K562 (cell line): ENCODE data around the gene ZFYVE27. TPM values are rescaled to one million over a fixed set of nuclear protein-coding genes. Genes with fewer than 3 reads are reported as not detected.

ENCODE experiments used
- BRCA1 ChIP-seq, 2 experiments: fragments of 450-650 bp in 1 of 2; sonication (generic) in 1 of 2; formaldehyde crosslinking in 1 of 2; IDR thresholded peaks; 2 replicates each; pipeline versions ENCODE4 v1.5.0 to v1.6.1; 2017 to 2020; ENCODE audit warnings: mild to moderate bottlenecking in 1 of 2, missing genetic modification reagents in 1 of 2
- EP300 ChIP-seq: IDR thresholded peaks from 2 replicates; pipeline ENCODE4 v1.6.1; 2012; ENCODE audit warnings: low read length, improper control_type of control experiment
- HCFC1 ChIP-seq: IDR thresholded peaks from 2 replicates; pipeline ENCODE4 v1.6.1; 2012; ENCODE audit warnings: low read depth, low read length, improper control_type of control experiment
- HLTF ChIP-seq: fragments of 450-650 bp; IDR thresholded peaks from 2 replicates; pipeline ENCODE4 v1.6.1; 2016
- HMG20B ChIP-seq: fragments of 250-450 bp; sonication (Bioruptor Pico); IDR thresholded peaks from 2 replicates; pipeline ENCODE4 v1.5.0; 2021; ENCODE audit warnings: mild to moderate bottlenecking
- ID3 ChIP-seq, 2 experiments: fragments of 250-450 bp in 1 of 2; fragments of 450-650 bp in 1 of 2; sonication (Bioruptor Pico) in 1 of 2; IDR thresholded peaks; 2 replicates each; pipeline versions ENCODE4 v1.6.1 to v1.8.0; 2016 to 2021; ENCODE audit warnings: mild to moderate bottlenecking in 2 of 2, moderate library complexity in 2 of 2, missing compliant biosample characterization in 1 of 2, missing genetic modification characterization in 1 of 2
- MYNN ChIP-seq, 2 experiments: sonication (generic); formaldehyde crosslinking in 1 of 2; IDR thresholded peaks; 2 replicates each; pipeline versions ENCODE4 v1.5.0 to v1.6.1; 2016 to 2020; ENCODE audit warnings: antibody characterized with exemption in 1 of 2, missing genetic modification reagents in 1 of 2
- NRF1 ChIP-seq, 2 experiments: fragments of 450-650 bp; IDR thresholded peaks in 1 of 2; conservative IDR thresholded peaks in 1 of 2; 2 replicates each; pipeline ENCODE4 v1.6.1; 2014; ENCODE audit warnings: mild to moderate bottlenecking in 2 of 2
- PBX2 ChIP-seq, 2 experiments: IDR thresholded peaks in 1 of 2; conservative IDR thresholded peaks in 1 of 2; 2 replicates each; pipeline ENCODE4 v1.6.1; 2016; ENCODE audit warnings: low read depth in 2 of 2, mild to moderate bottlenecking in 1 of 2, missing compliant biosample characterization in 1 of 2, missing genetic modification characterization in 1 of 2, moderate library complexity in 1 of 2
- PHB ChIP-seq: fragments of 250-450 bp; sonication (Bioruptor Pico); IDR thresholded peaks from 2 replicates; pipeline ENCODE4 v1.5.0; 2021
- POLR3A ChIP-seq: IDR thresholded peaks from 2 replicates; pipeline ENCODE4 v1.6.1; 2011; ENCODE audit warnings: borderline replicate concordance, mild to moderate bottlenecking, moderate library complexity; ENCODE audit not compliant: insufficient read length, insufficient read depth; ENCODE audit errors: extremely low read depth
- RBM25 ChIP-seq: fragments of 200-400 bp; formaldehyde crosslinking; IDR thresholded peaks from 2 replicates; pipeline ENCODE4 v1.6.1; 2018; ENCODE audit warnings: low read length, low read depth, moderate library complexity; ENCODE audit not compliant: severe bottlenecking
- SAP30 ChIP-seq: fragments of 200-600 bp; sonication (generic); IDR thresholded peaks from 2 replicates; pipeline ENCODE4 v1.6.1; 2012; ENCODE audit warnings: borderline replicate concordance, low read depth, mild to moderate bottlenecking, moderate library complexity, low read length, control low read depth, inconsistent platforms; ENCODE audit not compliant: insufficient read depth, poor library complexity, severe bottlenecking
- SMC3 ChIP-seq: conservative IDR thresholded peaks from 2 replicates; pipeline ENCODE4 v1.6.1; 2011; ENCODE audit warnings: low read depth, low read length, improper control_type of control experiment; ENCODE audit not compliant: insufficient read depth
- SRF ChIP-seq, 2 experiments: fragments of 250-450, 450-650 bp in 1 of 2; sonication (Bioruptor Pico) in 1 of 2; sonication (generic) in 1 of 2; formaldehyde crosslinking; IDR thresholded peaks; 2 replicates each; pipeline versions ENCODE4 v1.5.0 to v1.5.1; 2020 to 2022; ENCODE audit warnings: mild to moderate bottlenecking in 1 of 2, missing genetic modification reagents in 1 of 2
- TCF7L2 ChIP-seq: fragments of 150-350 bp; IDR thresholded peaks from 2 replicates; pipeline ENCODE4 v1.6.1; 2016; ENCODE audit warnings: low read depth, mild to moderate bottlenecking, low read length, moderate library complexity
- TEAD4 ChIP-seq, 2 experiments: sonication (generic) in 1 of 2; formaldehyde crosslinking in 1 of 2; IDR thresholded peaks; 2 replicates each; pipeline versions ENCODE4 v1.6.1 to v1.8.0; 2012 to 2022; ENCODE audit warnings: borderline replicate concordance in 1 of 2, inconsistent platforms in 1 of 2, low read length in 1 of 2, mild to moderate bottlenecking in 1 of 2, missing genetic modification reagents in 1 of 2
- TSC22D4 ChIP-seq: fragments of 450-650 bp; IDR thresholded peaks from 2 replicates; pipeline ENCODE4 v1.6.1; 2016; ENCODE audit warnings: missing genetic modification characterization, missing biosample characterization, control low read depth
- U2AF2 ChIP-seq: fragments of 200-400 bp; formaldehyde crosslinking; optimal IDR thresholded peaks from 2 replicates; pipeline ENCODE3; 2017; ENCODE audit warnings: low read depth, mild to moderate bottlenecking, low read length
- ZNF274 ChIP-seq: IDR thresholded peaks from 2 replicates; pipeline ENCODE4 v1.6.1; 2011; ENCODE audit warnings: low read depth, mild to moderate bottlenecking, low read length, moderate library complexity, borderline replicate concordance
- polyA plus RNA-seq, 8 experiments: library from polyadenylated mRNA; depleted of rRNA in 4 of 8; stranded (reverse) in 5 of 8; unstranded in 3 of 8; fragments of >200 nt; fragmentation: Nextera tagmentation in 2 of 8; fragmentation: Illumina TruSeq in 1 of 8; extraction: Ambion mirVana in 2 of 8; extraction: Trizol in 1 of 8; gene quantifications; 2 replicates each; pipeline versions ENCODE4 v1.2.1 to v1.2.3, GENCODE V29; 2011 to 2014; ENCODE audit warnings: inconsistent platforms in 1 of 8, missing spikeins in 1 of 8
- total RNA-seq, 7 experiments: library from RNA; depleted of rRNA in 6 of 7; stranded (reverse); fragments of >200 nt in 6 of 7; fragmentation: Illumina TruSeq in 2 of 7; extraction: Trizol in 2 of 7; gene quantifications; 2 replicates each; pipeline versions ENCODE4 v1.2.1 to v1.2.3, GENCODE V29; 2011 to 2021; ENCODE audit warnings: low replicate concordance in 1 of 7
- TF ChIP-seq, protein P1 (sequence below): IDR thresholded peaks from 3 replicates; pipeline ENCODE4 v1.6.1; 2011; ENCODE audit warnings: borderline replicate concordance, mild to moderate bottlenecking; ENCODE audit not compliant: insufficient read length, insufficient read depth

Gene ZFYVE27
- total and polyA plus RNA-seq, 9 of the 15 experiments (the other 6 are each of a cell fraction or from before 2014, with no cell fraction given) = 0.81 to 21.9 (median 15.3) TPM

DNA sequence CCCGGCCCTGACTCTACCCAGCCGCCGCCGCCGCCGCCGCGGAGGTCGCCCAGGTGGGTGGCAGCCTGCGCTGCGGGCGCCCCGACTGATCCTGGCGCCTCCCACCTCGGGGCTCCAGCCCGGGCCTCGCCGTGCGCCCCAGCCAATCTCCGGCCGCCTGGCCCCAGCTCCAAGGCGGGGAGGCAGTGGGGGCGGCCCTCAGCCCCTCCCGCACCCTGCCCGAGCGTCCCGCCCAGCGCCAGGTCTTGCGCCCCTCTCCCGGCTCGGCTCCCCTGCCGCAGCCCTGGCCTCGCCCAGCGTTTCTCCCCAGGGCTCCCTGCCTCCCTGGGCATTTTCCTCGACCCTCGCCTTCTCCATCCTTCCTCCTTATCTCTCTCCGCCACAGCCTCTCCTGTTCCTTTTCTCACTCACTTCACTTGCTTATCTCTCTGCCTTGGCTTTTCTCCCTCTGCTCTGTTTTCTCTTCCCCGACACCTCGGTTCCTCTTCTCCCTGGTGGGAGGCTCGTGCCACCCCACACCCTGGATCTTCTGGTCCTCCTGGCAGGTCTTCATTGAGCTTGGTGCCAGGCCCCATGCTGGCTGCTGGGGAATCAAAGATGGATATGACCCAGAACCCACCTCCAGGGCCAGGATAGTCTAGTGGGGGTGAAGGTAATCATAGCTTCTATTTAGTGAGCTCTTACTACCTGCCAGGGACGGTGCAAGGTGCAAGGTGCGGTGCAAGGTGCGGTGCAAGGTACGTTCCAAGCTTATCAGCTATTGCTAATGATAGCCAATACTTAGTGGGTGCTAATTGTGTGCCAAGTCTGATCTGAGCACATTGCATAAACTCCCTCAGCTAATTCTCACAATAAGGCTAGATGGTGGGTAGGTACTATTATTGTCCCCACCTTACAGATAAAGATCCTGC is 35.2 kb downstream of the ZFYVE27 start, which contains the start of gene SFRP5 (continued):
- TF ChIP-seq ID3 (CRISPR knock-in tag; IDR thresholded peaks at IDR 0.05) (no peak), ID3 (tag; IDR thresholded peaks at IDR 0.05) (no peak), HCFC1 (no peak), TSC22D4 (tag) (no peak), SMC3 (no peak), EP300 (peak; percentile 14; the same call in 1 of the 2 replicates), POLR3A (no peak), NRF1 (conservative IDR thresholded peaks at IDR 0.05 in 1 of 2, IDR thresholded peaks at IDR 0.05 in 1 of 2) (no peak), MYNN (IDR thresholded peaks at IDR 0.05) (peak; percentile 48; the same call in 1 of the 2 replicates), MYNN (CRISPR knock-in tag; IDR thresholded peaks at IDR 0.05) (no peak), HMG20B (no peak), SRF (CRISPR knock-in tag; IDR thresholded peaks at IDR 0.05) (peak in 1 of 2 experiments; percentile 53; a peak in 1 of 4 replicates), TCF7L2 (no peak), SAP30 (no peak), TEAD4 (IDR thresholded peaks at IDR 0.05; ENCODE audit: low read length) (peak; percentile 75), TEAD4 (CRISPR knock-in tag; IDR thresholded peaks at IDR 0.05; ENCODE audit: borderline replicate concordance) (no peak), HLTF (no peak), BRCA1 (IDR thresholded peaks at IDR 0.05) (no peak), BRCA1 (CRISPR knock-in tag; IDR thresholded peaks at IDR 0.05) (no peak), ZNF274 (no peak), RBM25 (no peak), PHB (CRISPR knock-in tag) (no peak), PBX2 (CRISPR knock-in tag; IDR thresholded peaks at IDR 0.05; ENCODE audit: low read depth) (no peak), PBX2 (tag; conservative IDR thresholded peaks at IDR 0.05; ENCODE audit: low read depth) (no peak), U2AF2 (no peak)
- TF ChIP-seq, protein P1, sequence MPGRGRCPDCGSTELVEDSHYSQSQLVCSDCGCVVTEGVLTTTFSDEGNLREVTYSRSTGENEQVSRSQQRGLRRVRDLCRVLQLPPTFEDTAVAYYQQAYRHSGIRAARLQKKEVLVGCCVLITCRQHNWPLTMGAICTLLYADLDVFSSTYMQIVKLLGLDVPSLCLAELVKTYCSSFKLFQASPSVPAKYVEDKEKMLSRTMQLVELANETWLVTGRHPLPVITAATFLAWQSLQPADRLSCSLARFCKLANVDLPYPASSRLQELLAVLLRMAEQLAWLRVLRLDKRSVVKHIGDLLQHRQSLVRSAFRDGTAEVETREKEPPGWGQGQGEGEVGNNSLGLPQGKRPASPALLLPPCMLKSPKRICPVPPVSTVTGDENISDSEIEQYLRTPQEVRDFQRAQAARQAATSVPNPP = no peak
